ENCODE data around the gene ACO2. TPM values are rescaled to one million over a fixed set of nuclear protein-coding genes. Genes with fewer than 3 reads are reported as not detected.
"Not testable (repeated sequence)": the region's sequence is repeated elsewhere in the genome, so short reads cannot be mapped to it uniquely, and the experiment has no call there.

ACO2 gene
- total RNA-seq, 2 experiments from 2014 or later: 61.5 to 107 TPM

DNA sequence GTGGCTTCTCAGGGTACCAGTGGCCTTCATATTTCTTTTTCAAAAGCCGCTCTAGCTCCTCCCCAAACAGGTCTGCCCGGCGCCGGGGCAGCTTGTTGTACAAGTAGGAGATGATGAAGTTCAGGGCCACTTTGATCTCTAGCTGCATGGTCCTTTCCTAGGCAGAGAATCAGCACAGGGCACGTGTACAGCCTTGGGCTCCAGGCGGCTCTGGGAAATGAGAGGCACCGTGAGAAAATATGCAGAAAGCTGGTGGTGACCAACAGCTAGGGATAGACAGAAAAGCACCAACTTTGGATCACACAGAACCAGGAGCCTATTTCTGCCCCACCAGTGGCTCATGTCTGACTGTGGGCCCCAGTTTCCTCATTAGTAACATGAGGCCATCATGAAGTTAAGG is 31.7 kb upstream of the ACO2 start:
- no peak overlapping the region for H3K4me3 ChIP-seq (ENCODE audit: low read depth, low read length, poor library complexity, severe bottlenecking)
- H3K9me3 ChIP-seq (ENCODE audit: low read length): no peaks in the 10 kb centered on the region
- H3K4me2 ChIP-seq (ENCODE audit: low read length): no peak overlapping the region
- no peaks in the 10 kb centered on the region for H3K9me2 ChIP-seq (ENCODE audit: insufficient read depth, low read length)
- peaks cover 82% of the 10 kb centered on the region for H3K36me3 ChIP-seq (ENCODE audit: insufficient read depth, low read length)
- no peaks in the 10 kb centered on the region for H3K4me1 ChIP-seq (ENCODE audit: insufficient read depth, low read length, poor library complexity, severe bottlenecking)
- TF ChIP-seq EZH2phosphoT487 (IDR thresholded peaks at IDR 0.05; ENCODE audit: borderline replicate concordance, low read depth, low read length): no peak
- TF ChIP-seq, protein P1, sequence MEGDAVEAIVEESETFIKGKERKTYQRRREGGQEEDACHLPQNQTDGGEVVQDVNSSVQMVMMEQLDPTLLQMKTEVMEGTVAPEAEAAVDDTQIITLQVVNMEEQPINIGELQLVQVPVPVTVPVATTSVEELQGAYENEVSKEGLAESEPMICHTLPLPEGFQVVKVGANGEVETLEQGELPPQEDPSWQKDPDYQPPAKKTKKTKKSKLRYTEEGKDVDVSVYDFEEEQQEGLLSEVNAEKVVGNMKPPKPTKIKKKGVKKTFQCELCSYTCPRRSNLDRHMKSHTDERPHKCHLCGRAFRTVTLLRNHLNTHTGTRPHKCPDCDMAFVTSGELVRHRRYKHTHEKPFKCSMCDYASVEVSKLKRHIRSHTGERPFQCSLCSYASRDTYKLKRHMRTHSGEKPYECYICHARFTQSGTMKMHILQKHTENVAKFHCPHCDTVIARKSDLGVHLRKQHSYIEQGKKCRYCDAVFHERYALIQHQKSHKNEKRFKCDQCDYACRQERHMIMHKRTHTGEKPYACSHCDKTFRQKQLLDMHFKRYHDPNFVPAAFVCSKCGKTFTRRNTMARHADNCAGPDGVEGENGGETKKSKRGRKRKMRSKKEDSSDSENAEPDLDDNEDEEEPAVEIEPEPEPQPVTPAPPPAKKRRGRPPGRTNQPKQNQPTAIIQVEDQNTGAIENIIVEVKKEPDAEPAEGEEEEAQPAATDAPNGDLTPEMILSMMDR (conservative IDR thresholded peaks at IDR 0.05; ENCODE audit: low read length): no peak
- peaks cover 31% of the 10 kb centered on the region for H3K79me2 ChIP-seq (ENCODE audit: insufficient read depth, low read depth, low read length)
- ChIA-PET CTCF (ENCODE audit: unreplicated experiment) (interaction anchor here (0.9 kb wide), 1 partner anchor 9 kb away, joined by 3 read pairs; the partner anchor contains the start of gene TOB2), POLR2A (interaction anchor here (0.7 kb wide), 1 partner anchor 11 kb away, joined by 5 read pairs; no protein-coding TSS in a partner anchor)
- intact Hi-C loops (cut with micrococcal nuclease; ENCODE audit: unreplicated experiment): no loop called here
- H4K20me1 ChIP-seq (ENCODE audit: insufficient read depth, low read length): no peaks in the 10 kb centered on the region; the same call in 1 of the 2 replicates
- DNase-seq (ENCODE audit: low spot score): no peak
- no peak overlapping the region for H3K27ac ChIP-seq (ENCODE audit: low read depth, low read length, poor library complexity, severe bottlenecking)
- H2AFZ ChIP-seq (ENCODE audit: low read length): no peak overlapping the region
- no TSS peak for BruUV-seq (replicated peaks)

DNA sequence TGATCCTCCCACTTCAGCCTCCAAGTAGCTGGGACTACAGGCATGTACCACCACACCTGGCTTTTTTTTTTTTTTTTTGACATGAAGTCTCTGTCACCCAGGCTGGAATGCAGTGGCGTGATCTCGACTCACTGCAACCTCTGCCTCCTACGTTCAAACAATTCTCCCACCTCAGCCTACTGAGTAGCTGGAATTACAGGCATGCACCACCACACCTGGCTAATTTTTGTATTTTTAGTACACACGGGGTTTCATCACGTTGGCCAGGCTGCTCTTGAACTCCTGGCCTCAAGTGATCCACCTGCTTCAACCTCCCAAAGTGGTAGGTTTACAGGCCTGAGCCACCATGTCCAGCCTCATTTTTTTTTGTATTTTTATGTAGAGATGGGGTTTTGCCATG is 28.4 kb upstream of the ACO2 start:
- H3K4me2 ChIP-seq (ENCODE audit: low read length); DNase-seq (ENCODE audit: low spot score); H3K27ac ChIP-seq (ENCODE audit: low read depth, low read length, poor library complexity, severe bottlenecking); H4K20me1 ChIP-seq (ENCODE audit: insufficient read depth, low read length); H3K4me1 ChIP-seq (ENCODE audit: insufficient read depth, low read length, poor library complexity, severe bottlenecking); CTCF ChIA-PET (ENCODE audit: unreplicated experiment); H3K9me2 ChIP-seq (ENCODE audit: insufficient read depth, low read length); BruUV-seq (replicated peaks); H3K4me3 ChIP-seq (ENCODE audit: low read depth, low read length, poor library complexity, severe bottlenecking); POLR2A ChIA-PET; H3K9me3 ChIP-seq (ENCODE audit: low read length); H2AFZ ChIP-seq (ENCODE audit: low read length): not testable (repeated sequence)
- Histone ChIP-seq H3K36me3 (ENCODE audit: insufficient read depth, low read length) (peaks cover 63% of the 10 kb centered on the region), H3K79me2 (ENCODE audit: insufficient read depth, low read depth, low read length) (peaks cover 57% of the 10 kb centered on the region)
- intact Hi-C loops (cut with micrococcal nuclease; ENCODE audit: unreplicated experiment): loop anchor here (10.0 kb wide), 2 partner anchors 346 to 1174 kb away; partner anchors contain the start of genes EP300 and POLDIP3

DNA sequence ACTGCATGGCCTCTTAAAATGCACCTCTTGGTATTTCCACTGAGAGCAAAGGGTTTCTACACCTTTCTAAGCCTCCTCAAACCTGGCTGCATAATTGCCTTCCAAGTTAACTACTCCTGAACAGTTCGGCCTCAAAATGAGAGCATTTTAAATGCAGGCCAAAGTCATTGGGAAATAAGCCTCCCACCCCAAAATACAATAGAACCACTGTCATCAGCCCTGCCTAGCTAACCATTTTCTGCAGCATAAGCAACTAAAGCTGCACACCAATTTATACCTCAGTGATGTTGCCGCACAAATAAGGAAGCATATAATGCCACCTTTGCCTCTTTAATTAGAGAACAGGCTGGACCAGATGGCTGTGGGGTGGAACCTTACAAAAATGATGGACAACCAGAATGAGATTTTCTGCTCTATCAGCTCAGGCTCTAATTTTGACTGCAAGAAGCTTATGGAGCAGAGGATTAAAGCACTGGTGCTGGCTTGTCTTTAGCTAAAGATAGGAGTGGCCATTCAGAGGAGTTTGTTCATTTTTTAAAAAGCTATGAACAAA is 26.6 kb upstream of the ACO2 start:
- H3K4me1 ChIP-seq (ENCODE audit: insufficient read depth, low read length, poor library complexity, severe bottlenecking): peaks cover 4% of the 10 kb centered on the region
- no peaks in the 10 kb centered on the region for H3K9me3 ChIP-seq (ENCODE audit: low read length)
- TF ChIP-seq EZH2phosphoT487 (IDR thresholded peaks at IDR 0.05; ENCODE audit: borderline replicate concordance, low read depth, low read length): no peak
- TF ChIP-seq, protein P1 (conservative IDR thresholded peaks at IDR 0.05; ENCODE audit: low read length): no peak
- no peak overlapping the region for H3K4me3 ChIP-seq (ENCODE audit: low read depth, low read length, poor library complexity, severe bottlenecking)
- no peak overlapping the region for H3K4me2 ChIP-seq (ENCODE audit: low read length)
- no peaks in the 10 kb centered on the region for H3K9me2 ChIP-seq (ENCODE audit: insufficient read depth, low read length)
- intact Hi-C loops (cut with micrococcal nuclease; ENCODE audit: unreplicated experiment): loop anchor here (10.0 kb wide), 2 partner anchors 348 to 1172 kb away; partner anchors contain the start of genes EP300 and POLDIP3
- BruUV-seq (replicated peaks): TSS peak; percentile 6
- peaks cover 62% of the 10 kb centered on the region for H3K79me2 ChIP-seq (ENCODE audit: insufficient read depth, low read depth, low read length)
- H4K20me1 ChIP-seq (ENCODE audit: insufficient read depth, low read length): no peaks in the 10 kb centered on the region; the same call in 1 of the 2 replicates
- no peak for DNase-seq (ENCODE audit: low spot score)
- peaks cover 45% of the 10 kb centered on the region for H3K36me3 ChIP-seq (ENCODE audit: insufficient read depth, low read length)
- POLR2A ChIA-PET: no interaction called here
- H3K27ac ChIP-seq (ENCODE audit: low read depth, low read length, poor library complexity, severe bottlenecking): no peak overlapping the region
- CTCF ChIA-PET (ENCODE audit: unreplicated experiment): interaction anchor here (0.6 kb wide), 1 partner anchor 24 kb away, joined by 3 read pairs; no protein-coding TSS in a partner anchor
- no peak overlapping the region for H2AFZ ChIP-seq (ENCODE audit: low read length)

Data from OCI-LY7 (cell line).